SU-DHL-6 (cell line): ENCODE measurements around the gene PTPRN2.

Experiments
- H2AFZ ChIP-seq: fragments of 200-600 bp; sonication (generic); 2 replicates; pipeline ENCODE4 v1.6.1; 2014; ENCODE audit warnings: low read depth, mild to moderate bottlenecking, moderate library complexity, mixed read lengths, antibody characterized with exemption, low read length; ENCODE audit not compliant: severe bottlenecking
- H3F3A ChIP-seq: fragments of 200-600 bp; shearing (Covaris generic); 2 replicates; pipeline ENCODE4 v1.6.0; 2016; ENCODE audit warnings: antibody characterized with exemption, mild to moderate bottlenecking; ENCODE audit not compliant: insufficient read depth
- H3K27ac ChIP-seq: fragments of 200-600 bp; sonication (generic); 2 replicates; pipeline ENCODE4 v1.5.1; 2016; ENCODE audit warnings: low read depth, mild to moderate bottlenecking, low read length, moderate library complexity, mixed read lengths
- H3K27me3 ChIP-seq: fragments of 200-600 bp; sonication (generic), shearing (Covaris generic); 2 replicates; pipeline ENCODE4 v1.6.0; 2014; ENCODE audit warnings: mild to moderate bottlenecking, low read length
- H3K36me3 ChIP-seq: fragments of 200-600 bp; sonication (generic); 2 replicates; pipeline ENCODE4 v1.6.1; 2014; ENCODE audit warnings: mild to moderate bottlenecking, low read length, mixed read lengths
- H3K4me2 ChIP-seq: fragments of 300-600, 200-600 bp; shearing (Covaris generic), sonication (generic); 2 replicates; pipeline ENCODE4 v1.6.0; 2014; ENCODE audit warnings: low read length, low read depth, mild to moderate bottlenecking; ENCODE audit not compliant: poor library complexity, severe bottlenecking
- H3K4me3 ChIP-seq: fragments of 200-600 bp; sonication (generic); 2 replicates; pipeline ENCODE4 v1.5.1; 2014; ENCODE audit warnings: antibody characterized with exemption, low read length, mild to moderate bottlenecking, mixed read lengths; ENCODE audit not compliant: insufficient read depth, poor library complexity, severe bottlenecking
- H3K79me2 ChIP-seq: fragments of 200-600 bp; sonication (generic); 2 replicates; pipeline ENCODE4 v1.6.1; 2014; ENCODE audit warnings: mild to moderate bottlenecking, low read length, moderate library complexity; ENCODE audit not compliant: insufficient read depth
- H3K9ac ChIP-seq: fragments of 200-600 bp; sonication (generic); 2 replicates; pipeline ENCODE4 v1.7.0; 2014; ENCODE audit warnings: mild to moderate bottlenecking, low read length
- H3K9me2 ChIP-seq: fragments of 200-600 bp; sonication (generic); replicated peaks from 2 replicates; pipeline ENCODE4 v1.6.1; 2014; ENCODE audit warnings: low read length; ENCODE audit not compliant: insufficient read depth
- H3K9me3 ChIP-seq: fragments of 200-600 bp; sonication (generic); 2 replicates; pipeline ENCODE4 v1.6.1; 2014; ENCODE audit warnings: low read length, mixed read lengths; ENCODE audit not compliant: insufficient read depth
- H4K20me1 ChIP-seq: fragments of 200-600 bp; sonication (generic); 2 replicates; pipeline ENCODE4 v1.6.1; 2014; ENCODE audit warnings: low read depth, mild to moderate bottlenecking, antibody characterized with exemption, low read length, moderate library complexity, mixed read lengths
- EZH2phosphoT487 ChIP-seq: fragments of 200-600 bp; sonication (generic), shearing (Covaris generic); conservative IDR thresholded peaks from 2 replicates; pipeline ENCODE4 v1.6.1; 2018; ENCODE audit warnings: mild to moderate bottlenecking, antibody characterized with exemption, low read length, moderate library complexity, mixed read lengths
- TF ChIP-seq, protein P1 (sequence below): fragments of 200-600 bp; sonication (generic); IDR thresholded peaks from one replicate; pipeline ENCODE4 v1.5.1; 2017; ENCODE audit warnings: antibody characterized with exemption, mild to moderate bottlenecking, low read length, moderate library complexity; ENCODE audit not compliant: insufficient read depth, poor library complexity, severe bottlenecking

Gene PTPRN2

DNA sequence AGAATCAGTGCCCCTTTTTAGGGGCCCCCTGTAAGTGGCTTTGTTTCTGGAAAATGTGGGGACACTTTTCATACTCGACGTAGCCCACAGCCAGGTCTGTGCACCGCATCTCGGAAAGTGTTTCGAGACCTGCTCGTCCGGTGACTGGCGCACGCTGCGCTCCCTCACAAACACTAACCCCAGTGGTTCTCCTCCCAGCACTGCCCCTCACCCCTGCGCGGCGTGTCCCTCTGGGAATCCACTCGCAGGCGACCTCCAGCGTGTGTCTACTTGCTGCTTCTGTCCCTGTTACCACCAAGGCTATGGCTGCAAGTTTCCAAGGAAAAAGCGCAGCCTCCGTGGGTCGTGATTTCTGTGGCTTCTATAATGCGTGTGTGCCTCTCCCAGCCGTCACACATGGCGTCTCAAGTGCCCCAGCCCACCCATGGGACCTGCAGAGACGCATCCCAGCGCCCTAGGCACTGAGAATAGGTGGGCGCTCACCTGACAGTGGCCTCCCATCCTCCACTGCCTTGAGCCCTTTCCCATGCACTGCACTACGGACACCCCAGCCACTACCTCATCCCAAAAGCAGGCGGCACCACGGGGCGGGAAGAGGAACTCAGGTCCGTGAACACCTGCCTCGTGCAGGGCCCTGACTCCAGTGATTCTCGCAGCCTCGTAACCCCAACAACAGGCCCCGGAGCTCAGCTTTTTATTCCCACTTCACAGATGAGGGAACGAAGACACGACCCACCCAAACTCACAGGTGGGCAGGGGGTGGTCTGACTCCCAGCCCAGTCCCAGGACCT is 49.3 kb downstream of the PTPRN2 start:
- Histone ChIP-seq H3K9ac (no peak overlapping the region), H3K36me3 (no peaks in the 10 kb centered on the region), H4K20me1 (no peaks in the 10 kb centered on the region), H3K4me2 (no peak overlapping the region), H3K27me3 (no peaks in the 10 kb centered on the region), H3K9me3 (no peaks in the 10 kb centered on the region), H3K27ac (no peak overlapping the region), H3K4me3 (no peak overlapping the region), H2AFZ (no peak overlapping the region), H3K9me2 (no peaks in the 10 kb centered on the region), H3F3A (no peaks in the 10 kb centered on the region), H3K79me2 (no peaks in the 10 kb centered on the region)
- no peak for TF ChIP-seq EZH2phosphoT487
- TF ChIP-seq, protein P1, sequence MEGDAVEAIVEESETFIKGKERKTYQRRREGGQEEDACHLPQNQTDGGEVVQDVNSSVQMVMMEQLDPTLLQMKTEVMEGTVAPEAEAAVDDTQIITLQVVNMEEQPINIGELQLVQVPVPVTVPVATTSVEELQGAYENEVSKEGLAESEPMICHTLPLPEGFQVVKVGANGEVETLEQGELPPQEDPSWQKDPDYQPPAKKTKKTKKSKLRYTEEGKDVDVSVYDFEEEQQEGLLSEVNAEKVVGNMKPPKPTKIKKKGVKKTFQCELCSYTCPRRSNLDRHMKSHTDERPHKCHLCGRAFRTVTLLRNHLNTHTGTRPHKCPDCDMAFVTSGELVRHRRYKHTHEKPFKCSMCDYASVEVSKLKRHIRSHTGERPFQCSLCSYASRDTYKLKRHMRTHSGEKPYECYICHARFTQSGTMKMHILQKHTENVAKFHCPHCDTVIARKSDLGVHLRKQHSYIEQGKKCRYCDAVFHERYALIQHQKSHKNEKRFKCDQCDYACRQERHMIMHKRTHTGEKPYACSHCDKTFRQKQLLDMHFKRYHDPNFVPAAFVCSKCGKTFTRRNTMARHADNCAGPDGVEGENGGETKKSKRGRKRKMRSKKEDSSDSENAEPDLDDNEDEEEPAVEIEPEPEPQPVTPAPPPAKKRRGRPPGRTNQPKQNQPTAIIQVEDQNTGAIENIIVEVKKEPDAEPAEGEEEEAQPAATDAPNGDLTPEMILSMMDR = no peak

DNA sequence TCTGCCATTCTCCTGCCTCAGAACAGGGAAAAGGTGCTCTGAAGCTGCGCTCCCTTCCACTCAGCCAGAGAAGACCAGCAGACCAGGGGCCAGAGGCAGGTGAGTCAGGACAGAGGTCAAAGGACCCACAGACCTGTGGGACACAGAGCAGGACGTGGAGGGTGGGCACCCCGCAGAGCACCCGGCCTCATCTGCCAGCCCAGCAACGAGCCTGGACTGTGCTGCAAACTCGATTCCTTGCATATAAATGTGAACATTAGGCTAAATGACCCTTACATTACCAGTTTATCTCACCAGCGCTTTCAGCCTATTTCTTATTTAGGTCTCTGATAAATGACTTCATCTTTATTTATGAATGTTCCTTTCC is 50.1 kb downstream of the PTPRN2 start:
- Histone ChIP-seq H3K36me3 (no peaks in the 10 kb centered on the region), H3K9me2 (no peaks in the 10 kb centered on the region), H3K27me3 (no peaks in the 10 kb centered on the region), H3K9ac (no peak overlapping the region), H3F3A (no peaks in the 10 kb centered on the region), H2AFZ (no peak overlapping the region), H3K27ac (no peak overlapping the region), H3K4me3 (no peak overlapping the region), H4K20me1 (no peaks in the 10 kb centered on the region), H3K79me2 (no peaks in the 10 kb centered on the region), H3K4me2 (no peak overlapping the region), H3K9me3 (no peaks in the 10 kb centered on the region)
- TF ChIP-seq EZH2phosphoT487 = no peak
- TF ChIP-seq, protein P1 = no peak

DNA sequence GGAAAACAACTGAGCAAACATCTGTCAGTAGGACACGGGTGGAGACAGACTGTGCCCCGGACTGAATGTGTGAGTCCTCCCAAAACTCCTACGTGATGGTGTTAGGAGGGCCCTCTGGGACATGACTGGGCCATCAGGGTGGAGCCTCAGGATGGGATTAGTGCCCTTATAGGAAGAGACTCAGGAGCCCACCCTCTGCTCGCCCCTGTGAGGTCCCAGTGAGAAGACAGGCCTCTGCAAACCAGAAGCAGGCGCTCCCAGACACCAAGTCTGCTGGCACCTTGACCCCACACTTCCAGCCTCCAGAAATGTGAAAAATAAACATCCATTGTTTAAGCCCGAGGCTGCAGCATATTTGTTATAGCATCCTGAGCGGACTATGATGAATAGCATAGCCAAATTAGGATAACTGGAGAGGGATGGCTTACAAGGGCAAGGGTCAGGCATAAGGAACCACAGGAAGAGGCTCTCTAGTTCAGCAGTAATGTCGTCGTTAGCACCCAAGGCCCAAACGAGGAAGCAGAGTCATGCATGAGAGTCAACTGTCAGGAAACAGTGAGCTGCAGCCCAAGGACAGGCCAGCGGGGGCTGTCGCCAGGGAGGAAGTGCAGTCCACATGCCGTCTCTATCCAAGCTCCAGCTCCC is 50.6 kb downstream of the PTPRN2 start:
- H3K9me3 ChIP-seq = no peaks in the 10 kb centered on the region
- TF ChIP-seq, protein P1 = no peak
- TF ChIP-seq EZH2phosphoT487 = no peak
- no peak overlapping the region for H3K4me2 ChIP-seq
- no peaks in the 10 kb centered on the region for H3F3A ChIP-seq
- H3K9me2 ChIP-seq = no peaks in the 10 kb centered on the region
- H3K27me3 ChIP-seq = no peaks in the 10 kb centered on the region
- no peaks in the 10 kb centered on the region for H3K79me2 ChIP-seq
- no peaks in the 10 kb centered on the region for H3K36me3 ChIP-seq
- no peak overlapping the region for H3K27ac ChIP-seq
- no peak overlapping the region for H3K9ac ChIP-seq
- no peak overlapping the region for H3K4me3 ChIP-seq
- no peaks in the 10 kb centered on the region for H4K20me1 ChIP-seq
- no peak overlapping the region for H2AFZ ChIP-seq
